HG02678 (cell line): Measurements from ENCODE around the gene PLEKHG4.

ENCODE experiments used
- ATAC-seq: cut with Tn5 transposase; IDR thresholded peaks from one replicate; pipeline ENCODE4 v1.9.1; 2021; ENCODE audit warnings: mild to moderate bottlenecking, moderate library complexity; ENCODE audit not compliant: unreplicated experiment

The PLEKHG4 gene

DNA sequence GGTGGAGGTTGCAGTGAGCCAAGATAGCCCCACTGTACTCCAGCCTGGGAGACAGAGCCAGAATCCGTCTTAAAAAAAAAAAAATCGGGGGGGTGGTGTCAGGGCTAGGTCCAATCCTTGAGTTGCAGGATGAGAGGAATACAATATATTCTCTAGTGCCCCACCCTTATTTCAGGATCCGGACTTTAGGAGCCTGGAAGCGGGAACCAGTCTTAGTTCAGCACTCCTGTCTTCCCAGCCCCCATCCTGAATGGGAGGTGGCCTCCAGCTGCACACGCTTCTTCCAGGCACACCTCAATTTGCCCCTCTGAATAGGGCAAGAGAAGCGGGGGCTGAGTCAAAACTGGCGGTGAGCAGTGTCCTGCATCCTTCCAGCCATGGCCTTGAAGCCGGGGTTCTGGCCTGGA lies 33.7 kb upstream of the PLEKHG4 start:
- ATAC-seq = no peak

DNA sequence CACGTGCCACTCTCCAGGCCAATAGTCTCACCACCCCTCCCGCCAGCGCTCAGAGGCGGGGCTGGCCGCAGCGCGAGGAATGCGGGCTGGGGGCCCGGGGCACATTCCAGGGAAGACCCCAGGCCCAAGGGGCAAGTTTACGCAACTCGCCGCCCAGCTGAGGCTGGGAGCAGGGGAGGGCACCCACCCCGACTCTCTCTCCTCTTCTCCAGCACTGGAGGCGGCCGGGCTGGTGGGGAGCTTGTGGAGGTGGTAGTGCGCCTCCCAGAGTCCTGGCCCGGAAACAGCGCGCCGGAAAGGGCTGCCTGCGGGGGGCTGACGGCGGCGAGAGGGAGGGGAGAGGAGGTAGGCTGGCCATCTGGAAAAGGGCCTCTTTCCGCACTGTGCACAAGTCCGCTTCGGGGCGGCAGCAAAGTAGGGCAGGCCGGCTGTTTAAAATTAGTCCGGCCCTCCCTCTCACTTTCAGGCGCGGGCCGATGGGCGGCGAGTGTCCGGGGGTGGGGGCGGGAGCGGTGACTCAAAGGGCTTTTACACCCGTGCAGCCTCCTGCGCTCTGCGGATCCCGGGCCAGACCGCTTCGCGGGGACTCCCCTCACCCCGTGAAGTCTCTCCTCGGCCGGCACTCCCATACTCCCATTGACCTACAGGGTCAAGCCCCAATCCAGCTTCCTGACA lies 33.1 kb upstream of the PLEKHG4 start:
- peak; percentile 23 for ATAC-seq

DNA sequence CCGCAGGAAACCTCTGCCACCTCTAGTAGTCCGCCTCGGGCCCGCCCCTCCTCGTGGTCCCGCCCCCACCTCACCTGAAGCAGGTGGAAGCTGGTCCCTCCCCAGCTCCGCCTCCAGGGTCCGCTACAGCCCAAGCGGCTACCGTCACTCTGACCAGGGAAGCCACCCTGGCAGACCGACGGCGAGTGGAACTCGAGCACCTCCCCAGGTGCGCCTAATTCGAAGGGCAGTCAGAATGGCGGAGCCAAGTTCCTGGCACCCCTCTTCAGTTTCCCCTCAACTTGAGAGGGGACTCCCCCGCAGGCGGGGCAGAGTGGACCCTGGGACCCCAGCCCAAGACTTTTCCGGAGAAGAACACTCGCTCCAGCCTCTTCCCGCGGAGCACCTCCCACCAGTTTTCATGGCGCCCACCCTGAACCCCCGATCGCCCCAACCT lies 32.6 kb upstream of the PLEKHG4 start:
- peak; percentile 19 for ATAC-seq

DNA sequence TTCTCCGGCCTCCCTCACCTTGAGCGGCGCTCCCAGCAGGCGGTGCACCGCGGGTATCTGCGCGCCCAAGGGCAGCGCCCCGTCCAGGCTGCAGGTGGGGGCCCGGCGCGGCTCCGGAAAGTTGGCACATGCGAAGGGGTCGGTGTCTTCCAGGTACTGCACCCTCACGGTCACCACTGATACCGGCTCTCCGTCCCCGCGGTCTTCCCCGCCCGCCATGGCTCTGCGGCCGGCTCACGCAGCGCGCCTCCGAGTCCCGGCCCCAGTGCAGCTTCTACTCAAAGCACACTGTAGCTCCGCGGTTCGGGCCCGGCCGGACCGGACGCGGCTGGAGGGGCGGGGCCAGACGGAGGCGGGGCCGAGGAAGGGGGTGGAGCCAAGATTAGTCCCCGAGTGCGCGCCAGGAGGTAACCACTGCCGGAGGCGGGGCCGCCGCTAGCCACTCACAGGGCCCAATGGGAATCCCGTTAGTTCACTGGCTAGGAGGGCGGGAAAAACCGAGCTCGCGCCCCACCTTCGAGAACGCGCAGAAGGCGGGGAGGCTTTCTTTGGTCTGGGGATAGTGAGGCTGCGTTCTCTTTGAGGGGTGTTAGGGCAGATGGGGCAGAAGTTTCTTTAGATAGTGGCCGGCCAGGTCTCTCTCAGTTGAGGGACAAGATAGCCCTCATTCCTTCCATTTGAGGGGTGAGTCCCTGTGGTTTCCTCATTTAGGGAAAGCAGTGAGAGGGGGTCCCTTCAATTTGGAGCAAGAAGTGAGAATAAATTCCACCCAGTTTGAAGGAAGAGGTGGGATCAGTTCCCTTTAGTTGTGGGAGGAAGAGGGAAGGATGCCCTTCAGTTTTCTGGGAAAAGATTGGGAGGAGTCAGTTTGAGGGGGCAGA lies 31.9 kb upstream of the PLEKHG4 start, which contains the start of gene FHOD1:
Gene FHOD1 (minus strand): TSS at position 290 of the 881 bp plus-strand sequence. CDS start 71 bp downstream, at position 219.
- peak; percentile 52 for ATAC-seq

DNA sequence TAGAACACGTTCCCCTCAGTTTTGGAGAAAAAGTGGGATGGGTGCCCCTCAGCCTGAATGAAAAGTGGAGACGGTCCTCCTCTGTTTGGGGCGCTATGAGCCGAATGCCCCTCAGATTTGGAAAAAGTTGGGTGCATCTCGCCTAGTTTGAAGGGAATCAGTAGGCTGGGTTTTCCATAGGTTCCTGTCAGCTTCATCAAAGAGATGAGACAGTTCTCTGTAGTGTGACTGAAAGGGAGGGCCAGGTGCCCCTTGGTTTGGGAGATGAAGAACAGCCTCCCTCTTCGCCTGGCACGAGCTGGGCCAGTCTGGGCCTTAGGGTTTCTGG lies 31.3 kb upstream of the PLEKHG4 start:
- ATAC-seq = no peak

DNA sequence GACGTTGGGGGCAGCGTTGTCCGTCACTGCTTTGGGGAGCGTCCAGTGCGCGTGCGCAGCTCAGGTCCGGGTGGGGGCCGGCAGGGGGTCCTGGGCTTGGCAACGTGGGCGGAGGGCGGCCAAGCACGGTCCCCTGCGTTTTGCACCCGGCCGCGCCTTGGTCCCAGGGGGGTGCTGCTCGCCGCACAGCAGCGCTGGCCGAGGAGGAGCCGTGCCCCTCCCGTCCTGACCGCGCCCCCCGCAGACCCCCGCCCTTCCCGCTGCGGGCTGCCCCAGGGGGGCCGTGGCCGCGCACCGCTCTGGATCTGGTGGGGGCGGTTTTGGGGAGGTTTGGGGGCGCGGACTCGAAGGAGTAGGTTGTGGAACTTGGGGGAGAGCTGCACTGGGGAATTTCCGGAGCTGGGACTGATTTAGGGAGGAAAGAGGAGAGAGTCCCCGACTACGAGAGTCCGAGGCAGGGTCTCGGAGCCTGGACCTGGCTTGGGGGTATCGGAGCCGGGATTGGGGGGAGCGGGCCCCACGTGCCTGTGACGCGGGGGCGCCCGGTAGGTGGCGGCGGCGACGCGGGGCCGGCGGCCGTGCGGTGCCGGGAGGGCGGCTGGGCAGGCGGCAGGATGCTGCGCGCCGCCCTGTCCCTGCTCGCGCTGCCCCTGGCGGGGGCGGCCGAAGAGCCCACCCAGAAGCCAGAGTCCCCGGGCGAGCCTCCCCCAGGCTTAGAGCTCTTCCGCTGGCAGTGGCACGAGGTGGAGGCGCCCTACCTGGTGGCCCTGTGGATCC lies 30.7 kb upstream of the PLEKHG4 start, which contains the start of gene SLC9A5:
Gene SLC9A5 (plus strand): TSS at position 579 of the 777 bp plus-strand sequence. CDS start 36 bp downstream, at position 615.
- ATAC-seq = no peak

DNA sequence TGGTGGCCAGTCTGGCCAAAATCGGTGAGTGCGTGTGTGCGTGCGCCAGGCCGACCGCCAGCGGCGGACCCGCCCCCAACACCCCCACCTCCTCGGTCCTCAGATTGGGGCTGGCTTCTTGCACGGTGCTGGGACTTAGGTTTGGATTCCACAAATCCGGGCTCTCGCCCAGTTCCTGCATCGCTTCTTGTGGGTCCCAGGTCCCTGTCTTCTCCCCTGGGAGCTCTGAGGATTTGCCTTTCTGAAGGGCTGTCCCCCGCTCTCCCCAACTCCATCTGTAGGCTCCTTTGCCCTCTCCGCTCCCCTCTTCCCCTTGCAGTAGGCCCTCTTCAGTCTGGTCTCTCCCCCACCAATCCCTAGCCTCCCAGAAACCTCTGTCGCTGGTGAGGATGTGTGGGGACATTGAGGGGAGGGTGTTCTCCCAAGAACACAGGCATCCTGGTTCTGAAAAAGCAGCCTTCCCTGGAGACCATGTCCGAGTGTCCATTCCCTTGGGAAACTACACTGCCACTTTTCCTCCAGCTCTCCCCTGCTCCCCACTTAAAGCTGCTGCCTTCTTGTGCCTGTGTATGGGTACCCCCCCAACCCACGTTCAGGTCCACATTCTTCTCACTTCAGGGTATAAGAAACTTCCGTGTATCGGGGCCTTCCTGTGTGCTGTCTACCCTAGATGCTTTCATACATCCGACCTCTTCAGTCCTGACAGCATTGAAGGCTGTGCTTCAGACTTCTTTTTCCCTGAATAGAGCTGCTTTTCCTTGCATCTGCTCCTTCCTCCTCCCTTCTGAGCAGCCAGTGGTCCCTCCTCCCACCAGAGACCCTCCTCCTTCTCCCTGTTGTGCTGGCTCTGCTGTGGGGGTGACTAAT lies 29.9 kb upstream of the PLEKHG4 start:
- ATAC-seq = no peak

DNA sequence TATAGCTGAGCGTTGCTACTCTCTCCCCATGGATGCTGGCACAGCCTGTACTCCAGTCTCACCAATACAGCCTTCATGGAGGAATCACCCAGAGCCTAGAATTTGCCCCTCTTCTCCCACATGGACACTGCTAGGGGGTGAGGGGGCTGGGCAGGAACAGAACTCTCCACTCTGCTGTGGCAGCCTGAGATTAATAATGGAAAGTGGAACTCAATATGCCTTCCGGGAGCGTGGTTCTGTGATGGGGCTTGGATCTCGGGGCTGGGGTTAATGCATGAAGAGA lies 29.3 kb upstream of the PLEKHG4 start:
- ATAC-seq = no peak

DNA sequence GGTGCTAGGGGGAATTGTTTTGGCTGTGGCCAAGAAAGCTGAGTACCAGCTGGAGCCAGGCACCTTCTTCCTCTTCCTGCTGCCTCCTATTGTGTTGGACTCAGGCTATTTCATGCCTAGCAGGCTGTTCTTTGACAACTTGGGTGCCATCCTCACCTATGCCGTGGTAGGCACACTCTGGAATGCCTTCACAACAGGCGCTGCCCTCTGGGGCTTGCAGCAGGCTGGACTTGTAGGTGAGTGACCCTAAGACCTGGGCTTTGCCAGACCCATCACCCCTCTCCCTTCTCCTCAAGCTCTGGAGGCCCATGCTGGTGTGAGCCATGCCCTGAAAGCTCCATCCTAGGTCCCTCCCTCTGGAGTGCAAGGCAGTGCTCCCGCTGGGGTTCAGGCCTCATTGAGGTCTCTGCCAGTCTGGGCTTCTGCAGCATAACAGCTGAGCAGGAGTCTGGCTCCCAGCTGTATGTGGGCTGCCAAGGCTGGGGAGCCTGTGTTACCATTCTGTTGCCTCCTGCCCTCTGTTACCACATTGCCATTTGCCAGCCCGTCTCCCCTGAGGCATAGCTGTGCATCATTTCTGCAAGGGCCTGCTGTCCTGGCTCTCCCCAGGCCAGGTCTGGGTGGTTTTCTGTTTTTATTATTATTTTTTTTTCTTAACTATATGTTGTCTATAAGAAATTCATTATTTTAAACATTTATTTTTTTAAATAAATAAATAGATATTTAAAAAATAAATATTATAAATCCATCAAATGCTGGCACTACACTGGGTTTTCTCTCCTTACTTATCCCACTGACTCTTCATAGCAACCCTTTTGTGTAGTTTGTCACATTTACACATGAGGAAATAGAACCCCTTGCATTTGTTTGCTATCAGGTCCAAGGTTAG lies 26.5 kb upstream of the PLEKHG4 start:
- ATAC-seq = no peak

DNA sequence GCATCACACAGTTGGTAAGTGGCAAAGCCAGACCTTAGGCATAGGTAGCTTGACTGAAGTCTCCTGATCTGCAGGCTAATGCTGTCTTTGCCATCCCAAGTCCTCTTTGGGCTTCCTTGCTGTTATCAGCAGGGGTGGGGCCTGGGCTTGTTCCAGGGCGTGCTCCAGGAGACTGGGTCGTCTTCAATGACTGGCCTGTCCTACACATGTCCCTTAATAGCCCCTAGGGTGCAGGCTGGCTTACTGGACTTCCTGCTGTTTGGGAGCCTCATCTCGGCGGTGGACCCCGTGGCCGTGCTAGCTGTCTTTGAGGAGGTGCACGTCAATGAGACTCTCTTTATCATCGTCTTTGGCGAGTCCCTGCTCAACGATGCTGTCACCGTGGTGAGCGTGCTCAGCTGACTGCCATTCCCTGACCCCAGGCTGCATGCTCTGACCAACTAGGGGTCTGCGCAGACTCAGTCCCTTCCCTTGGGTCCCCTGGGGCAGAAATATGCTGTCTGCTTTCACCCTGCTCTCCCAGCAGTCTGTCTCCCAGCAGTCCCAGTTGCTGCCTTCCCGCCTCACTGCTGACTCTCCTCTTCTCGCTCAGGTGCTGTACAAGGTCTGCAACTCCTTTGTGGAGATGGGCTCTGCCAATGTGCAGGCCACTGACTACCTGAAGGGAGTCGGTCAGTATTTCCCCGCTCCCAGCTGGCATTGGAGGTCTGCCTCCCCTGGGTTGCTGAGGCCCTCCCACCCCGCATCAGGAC lies 24.4 kb upstream of the PLEKHG4 start:
- no peak for ATAC-seq

DNA sequence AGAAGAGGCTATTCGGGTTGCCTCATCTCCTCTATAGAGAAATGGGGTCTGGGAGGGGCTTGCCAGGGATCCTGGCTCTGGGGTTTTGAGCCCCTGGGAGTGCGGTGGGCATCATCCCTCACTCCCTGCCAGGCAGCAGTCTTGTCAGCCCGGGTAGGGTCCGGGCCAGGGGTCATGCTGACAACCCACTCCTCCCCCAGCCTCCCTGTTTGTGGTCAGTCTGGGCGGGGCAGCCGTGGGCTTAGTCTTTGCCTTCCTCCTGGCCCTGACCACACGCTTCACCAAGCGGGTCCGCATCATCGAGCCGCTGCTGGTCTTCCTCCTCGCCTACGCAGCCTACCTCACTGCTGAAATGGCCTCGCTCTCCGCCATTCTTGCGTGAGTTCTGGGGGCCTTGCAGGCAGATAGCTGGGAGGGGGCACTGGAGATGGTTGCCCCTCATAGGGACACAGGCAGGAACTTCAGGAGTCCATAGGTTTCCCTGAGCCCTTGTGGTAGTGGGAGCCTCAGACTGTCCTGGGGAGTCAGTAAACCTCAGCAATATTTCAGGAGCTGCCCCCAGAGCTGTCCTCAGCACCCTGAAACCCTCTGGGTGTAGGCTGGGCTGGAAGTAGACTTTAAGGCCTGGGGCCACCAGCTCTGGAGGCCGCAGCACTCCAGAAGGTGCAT lies 23.6 kb upstream of the PLEKHG4 start:
- ATAC-seq = no peak

DNA sequence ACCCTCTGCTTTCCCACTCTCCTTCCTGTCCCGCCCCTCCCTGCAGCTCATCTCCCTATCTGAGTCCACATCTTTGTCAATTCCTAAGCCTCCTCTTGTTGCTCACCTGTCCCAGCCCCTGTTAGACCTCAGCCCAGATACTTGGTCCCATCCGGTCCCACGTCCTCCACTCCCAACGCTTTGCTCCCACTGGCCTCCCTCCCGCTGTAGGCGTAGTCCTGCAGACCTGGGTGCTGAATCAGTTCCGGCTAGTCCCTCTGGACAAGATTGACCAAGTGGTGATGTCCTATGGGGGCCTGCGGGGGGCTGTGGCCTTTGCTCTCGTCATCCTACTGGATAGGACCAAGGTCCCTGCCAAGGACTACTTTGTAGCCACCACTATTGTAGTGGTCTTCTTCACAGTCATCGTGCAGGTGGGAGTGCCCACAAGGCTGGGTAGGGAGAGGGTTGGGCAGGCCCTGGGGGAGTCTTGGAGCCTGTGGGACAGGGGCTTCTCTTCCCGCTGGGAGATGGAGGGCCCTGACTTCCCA lies 22.6 kb upstream of the PLEKHG4 start:
- no peak for ATAC-seq

DNA sequence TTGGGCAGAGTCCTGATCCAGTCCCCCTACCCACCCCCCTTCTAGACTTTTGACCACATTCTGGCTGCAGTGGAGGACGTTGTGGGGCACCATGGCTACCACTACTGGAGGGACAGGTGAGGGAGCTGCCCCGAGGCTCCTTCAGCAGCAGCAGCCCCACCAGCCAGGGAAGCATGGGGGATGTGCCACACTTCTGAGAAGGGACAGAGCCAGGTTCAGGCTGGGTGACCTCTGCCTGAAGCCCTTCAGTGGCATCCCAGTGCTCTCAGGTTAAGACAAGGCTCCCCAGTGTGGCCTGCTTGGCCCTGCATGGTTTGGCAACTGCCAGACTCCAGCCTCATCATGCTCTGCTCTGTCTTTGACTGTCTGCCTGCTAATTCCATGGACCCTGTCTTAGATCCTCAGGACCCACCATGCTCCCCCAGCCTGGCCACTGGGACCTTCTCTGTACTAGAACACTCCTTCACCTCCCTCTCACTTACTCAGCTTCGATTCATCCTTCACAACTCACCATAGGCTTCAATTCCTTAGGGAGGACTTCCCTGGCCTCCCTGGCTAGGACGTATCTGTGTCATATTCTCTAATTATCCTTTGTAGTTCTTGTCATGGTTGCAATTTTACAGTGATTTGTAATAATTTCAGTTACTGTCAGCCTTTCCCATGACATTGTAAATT lies 21.7 kb upstream of the PLEKHG4 start:
- ATAC-seq = no peak

DNA sequence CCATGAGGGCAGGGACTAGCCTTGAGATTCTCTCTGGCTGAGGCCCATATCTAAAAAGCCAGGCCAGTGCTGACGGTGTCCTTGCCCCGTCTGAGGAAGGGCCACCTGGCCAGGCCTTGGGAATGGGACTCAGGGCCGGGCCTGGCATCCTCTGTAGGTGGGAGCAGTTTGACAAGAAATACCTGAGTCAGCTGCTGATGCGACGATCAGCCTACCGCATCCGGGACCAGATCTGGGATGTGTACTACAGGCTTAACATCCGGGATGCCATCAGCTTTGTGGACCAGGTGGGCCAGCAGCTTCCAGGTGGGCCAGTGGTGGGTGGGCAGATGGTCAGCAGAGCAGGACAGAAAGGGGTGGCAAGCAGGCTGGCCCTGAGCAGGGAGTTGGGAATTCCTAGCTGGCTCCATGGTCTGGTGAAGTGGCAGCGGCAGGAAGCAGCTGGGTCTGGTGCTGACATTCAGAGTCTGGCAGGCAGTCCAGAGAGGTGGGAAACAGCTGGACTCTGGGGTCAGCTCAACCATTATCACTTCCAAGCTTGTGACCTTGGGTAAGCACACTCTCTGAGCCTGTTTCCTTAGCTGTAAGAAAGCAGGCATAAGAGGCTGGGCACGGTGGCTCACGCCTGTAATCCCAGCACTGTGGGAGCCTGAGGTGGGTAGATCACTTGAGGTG lies 21.0 kb upstream of the PLEKHG4 start:
- no peak for ATAC-seq

DNA sequence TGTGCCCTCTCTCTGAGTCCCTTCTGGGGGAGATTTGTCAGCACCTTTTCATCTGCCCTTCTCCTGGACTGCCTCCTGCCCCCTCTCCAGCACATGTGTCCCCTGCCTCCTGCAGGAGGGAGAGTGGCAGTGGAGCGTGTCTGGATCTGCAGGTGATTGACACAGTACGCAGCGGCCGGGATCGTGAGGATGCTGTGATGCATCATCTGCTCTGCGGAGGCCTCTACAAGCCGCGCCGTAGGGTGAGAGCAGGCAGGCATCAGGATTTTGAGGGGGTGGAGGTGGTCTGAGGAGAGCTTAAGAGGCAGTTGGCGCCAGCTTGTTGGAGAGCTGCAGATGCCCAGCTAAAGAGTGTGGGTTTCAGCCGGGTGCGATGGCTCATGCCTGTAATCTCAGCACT lies 19.6 kb upstream of the PLEKHG4 start:
- no peak for ATAC-seq

DNA sequence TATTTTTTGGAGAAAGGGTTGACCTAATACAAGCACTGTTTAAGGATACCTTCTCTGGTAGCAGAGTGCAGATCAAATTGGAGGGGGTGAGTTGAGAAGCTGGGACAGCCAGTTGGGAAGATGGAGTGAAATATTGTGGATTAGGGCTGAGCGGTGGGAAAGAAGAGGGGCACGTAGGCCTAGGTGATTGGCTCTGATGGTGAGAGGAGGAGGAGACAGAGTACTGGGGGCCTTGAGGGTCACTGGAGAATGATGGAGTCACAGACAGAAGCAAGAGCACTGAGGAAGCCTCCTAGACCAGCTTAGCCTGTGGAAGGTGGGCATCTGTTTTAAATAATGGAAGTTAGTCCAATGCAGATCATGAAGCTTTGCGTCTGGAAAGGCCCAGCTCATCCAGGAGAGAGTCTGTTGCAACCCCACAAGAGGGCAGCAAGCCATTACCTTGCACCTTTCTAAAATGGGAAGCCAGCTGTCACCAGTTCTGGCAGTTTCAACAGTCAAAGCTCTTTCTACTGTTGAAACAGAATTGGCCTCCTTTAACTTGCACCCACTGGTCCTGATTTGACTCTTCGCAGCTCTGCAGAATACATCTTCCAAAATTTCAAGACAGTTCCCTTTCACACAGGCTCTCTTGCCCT lies 18.8 kb upstream of the PLEKHG4 start:
- ATAC-seq = no peak

DNA sequence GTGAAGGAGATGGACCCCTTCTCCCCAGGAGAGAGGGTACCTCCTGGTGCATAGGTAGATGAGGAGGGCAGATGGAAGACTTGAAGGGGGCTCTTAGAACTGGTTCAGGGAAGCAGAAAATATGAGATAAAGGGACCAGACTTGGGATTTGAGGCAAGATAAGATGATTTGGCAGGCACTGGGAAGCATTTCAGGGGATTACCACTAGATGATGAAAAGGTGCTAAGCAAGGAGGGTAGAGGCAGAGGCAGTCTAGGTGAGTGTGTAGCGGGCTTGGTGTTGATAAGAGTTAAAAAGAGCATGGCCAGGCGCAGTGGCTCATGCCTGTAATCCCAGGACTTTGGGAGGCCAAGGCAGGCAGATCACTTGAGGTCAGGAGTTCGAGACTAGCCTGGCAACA lies 16.1 kb upstream of the PLEKHG4 start:
- ATAC-seq = no peak
